Cardiac fibroblast (primary cell): ENCODE results near the gene SORT1.
A peak's percentile ranks its signal among the peaks of the same experiment; 100 is the strongest.

Experiments used
- DNase-seq, 2 donors: peaks; one replicate each; pipeline versions ENCODE4 v3.0.0 to v3.0.0-alpha.2; 2010; ENCODE audit warnings: low read depth in 2 of 2
- H3K4me3 ChIP-seq, 2 donors: replicated peaks in 1 of 2; 1 replicate in 1 of 2; 2 replicates in 1 of 2; pipeline ENCODE4 v1.5.1; 2011; ENCODE audit warnings: low read depth in 2 of 2, low read length in 2 of 2, mild to moderate bottlenecking in 2 of 2, moderate library complexity in 1 of 2
- TF ChIP-seq, protein P1 (sequence below): IDR thresholded peaks from one replicate; pipeline ENCODE4 v1.5.1; 2011; ENCODE audit warnings: low read depth, mild to moderate bottlenecking, low read length, inconsistent platforms

SORT1 gene

DNA sequence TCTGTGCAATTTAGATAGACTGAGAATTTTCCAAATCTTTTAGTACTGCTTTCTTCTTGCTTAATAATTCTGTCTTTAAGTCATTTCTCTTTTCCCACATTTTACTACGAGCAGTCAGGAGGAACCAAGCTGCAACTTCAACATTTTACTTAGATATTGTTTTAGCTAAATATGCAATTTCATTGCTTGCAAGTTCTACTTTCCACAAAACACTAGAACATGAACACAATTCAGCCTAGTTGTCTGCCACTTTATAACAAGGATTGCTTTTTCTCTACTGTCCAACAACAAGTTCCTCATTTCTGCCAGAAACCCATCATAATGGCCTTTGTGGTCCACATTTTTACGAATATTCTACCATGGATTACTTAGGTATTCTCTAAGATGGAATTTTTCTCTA, 36.6 kb downstream of the SORT1 start:
- H3K4me3 ChIP-seq: no peak overlapping the region
- DNase-seq: no peak
- TF ChIP-seq, protein P1, sequence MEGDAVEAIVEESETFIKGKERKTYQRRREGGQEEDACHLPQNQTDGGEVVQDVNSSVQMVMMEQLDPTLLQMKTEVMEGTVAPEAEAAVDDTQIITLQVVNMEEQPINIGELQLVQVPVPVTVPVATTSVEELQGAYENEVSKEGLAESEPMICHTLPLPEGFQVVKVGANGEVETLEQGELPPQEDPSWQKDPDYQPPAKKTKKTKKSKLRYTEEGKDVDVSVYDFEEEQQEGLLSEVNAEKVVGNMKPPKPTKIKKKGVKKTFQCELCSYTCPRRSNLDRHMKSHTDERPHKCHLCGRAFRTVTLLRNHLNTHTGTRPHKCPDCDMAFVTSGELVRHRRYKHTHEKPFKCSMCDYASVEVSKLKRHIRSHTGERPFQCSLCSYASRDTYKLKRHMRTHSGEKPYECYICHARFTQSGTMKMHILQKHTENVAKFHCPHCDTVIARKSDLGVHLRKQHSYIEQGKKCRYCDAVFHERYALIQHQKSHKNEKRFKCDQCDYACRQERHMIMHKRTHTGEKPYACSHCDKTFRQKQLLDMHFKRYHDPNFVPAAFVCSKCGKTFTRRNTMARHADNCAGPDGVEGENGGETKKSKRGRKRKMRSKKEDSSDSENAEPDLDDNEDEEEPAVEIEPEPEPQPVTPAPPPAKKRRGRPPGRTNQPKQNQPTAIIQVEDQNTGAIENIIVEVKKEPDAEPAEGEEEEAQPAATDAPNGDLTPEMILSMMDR: no peak

DNA sequence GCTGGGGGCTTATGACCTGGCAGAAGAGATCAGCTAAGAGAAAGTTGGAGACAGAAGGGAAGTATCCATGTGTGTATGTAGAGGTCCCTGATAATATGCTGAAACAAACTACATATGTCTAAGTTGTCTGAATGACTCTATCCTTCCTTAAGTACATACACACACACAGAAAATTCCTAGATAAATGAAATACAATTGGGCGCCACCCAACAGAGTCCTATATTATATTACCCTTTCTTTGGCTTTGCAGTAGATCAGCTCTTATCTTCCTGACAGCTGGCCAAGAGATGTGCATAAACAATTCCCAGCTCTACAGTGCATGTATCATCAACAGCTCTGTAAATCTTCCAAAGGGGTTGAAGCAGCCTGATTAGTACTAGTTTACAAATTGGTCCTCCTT, 40.1 kb downstream of the SORT1 start:
- TF ChIP-seq, protein P1: no peak
- DNase-seq: peak in 1 of 2 donors; percentile 42
- no peak overlapping the region for H3K4me3 ChIP-seq

DNA sequence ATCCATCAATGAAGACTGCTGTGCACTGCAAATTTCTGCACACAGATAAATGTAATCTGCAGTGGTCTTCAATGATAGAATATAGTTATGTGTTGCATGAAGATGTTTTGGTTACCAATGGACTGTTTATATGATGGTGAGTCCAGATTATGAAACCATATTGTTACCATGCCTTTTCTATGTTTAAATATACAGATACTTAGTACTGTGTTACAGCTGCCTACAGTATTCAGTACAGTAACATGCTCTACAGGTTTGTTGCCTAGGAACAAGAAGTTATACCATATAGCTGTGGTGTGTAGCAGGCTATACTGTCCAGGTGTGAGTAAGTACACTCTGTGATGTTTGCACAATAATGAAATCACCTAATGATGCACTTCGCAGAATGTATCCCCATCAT, 40.8 kb downstream of the SORT1 start:
- TF ChIP-seq, protein P1: no peak
- DNase-seq: no peak
- no peak overlapping the region for H3K4me3 ChIP-seq

DNA sequence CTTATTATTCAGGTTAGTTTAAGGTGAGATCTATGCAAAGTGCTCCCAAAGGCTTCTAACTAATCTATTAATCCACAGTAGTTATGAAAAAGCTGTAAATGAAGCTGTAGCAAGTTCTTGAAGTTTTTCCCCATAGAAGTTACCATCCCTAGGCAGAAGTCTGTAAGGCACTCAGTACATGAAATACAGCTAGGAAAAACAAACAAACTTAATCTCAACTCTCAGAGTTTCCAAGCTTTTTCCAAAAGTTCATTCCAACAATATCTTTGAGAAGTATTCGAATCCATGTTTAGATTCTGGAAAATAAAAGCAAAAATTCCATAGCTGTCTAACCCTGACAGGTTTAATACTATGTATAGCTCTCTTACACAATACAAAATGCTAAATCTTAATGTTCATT, 41.2 kb downstream of the SORT1 start:
- H3K4me3 ChIP-seq: no peak overlapping the region
- TF ChIP-seq, protein P1: no peak
- no peak for DNase-seq

DNA sequence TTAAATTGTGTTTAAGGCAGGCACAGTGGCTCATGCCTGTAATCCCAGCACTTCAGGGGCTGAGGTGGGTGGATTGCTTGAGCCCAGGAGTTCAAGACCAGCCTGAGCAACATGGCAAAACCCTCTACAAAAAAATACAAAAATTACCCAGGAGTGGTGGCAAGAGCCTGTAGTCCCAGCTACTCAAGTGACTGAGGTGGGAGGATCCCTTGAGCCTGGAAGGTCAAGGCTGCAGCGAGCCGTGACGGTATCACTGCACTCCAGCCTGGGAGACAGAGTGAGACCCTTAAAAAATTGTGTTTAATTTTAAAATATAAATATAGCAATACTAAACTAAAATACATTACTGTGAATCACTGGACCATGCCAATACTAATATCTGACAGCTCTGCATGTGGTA, 42.8 kb downstream of the SORT1 start:
- TF ChIP-seq, protein P1: no peak
- H3K4me3 ChIP-seq: no peak overlapping the region
- DNase-seq: no peak

DNA sequence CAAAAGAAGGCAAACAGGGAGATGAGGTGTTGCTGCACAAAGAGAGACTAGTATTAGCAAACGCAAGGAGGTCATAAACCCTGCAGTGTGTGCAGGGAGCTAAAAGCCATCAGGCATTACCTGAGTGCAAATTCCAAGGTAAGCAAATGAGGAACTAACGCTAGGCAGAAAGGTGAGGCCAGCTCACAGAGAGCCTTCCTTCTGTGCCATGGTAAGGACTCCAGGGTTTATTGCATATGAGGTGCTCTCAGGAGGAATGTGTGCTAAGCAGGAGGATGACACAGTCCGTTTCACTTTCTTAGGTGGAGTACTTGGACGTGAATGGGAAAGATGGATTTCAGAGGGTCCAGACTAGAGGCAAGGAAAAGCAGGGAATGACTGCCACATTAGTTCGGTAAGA, 46.3 kb downstream of the SORT1 start:
- TF ChIP-seq, protein P1: no peak
- DNase-seq: no peak
- H3K4me3 ChIP-seq: no peak overlapping the region

DNA sequence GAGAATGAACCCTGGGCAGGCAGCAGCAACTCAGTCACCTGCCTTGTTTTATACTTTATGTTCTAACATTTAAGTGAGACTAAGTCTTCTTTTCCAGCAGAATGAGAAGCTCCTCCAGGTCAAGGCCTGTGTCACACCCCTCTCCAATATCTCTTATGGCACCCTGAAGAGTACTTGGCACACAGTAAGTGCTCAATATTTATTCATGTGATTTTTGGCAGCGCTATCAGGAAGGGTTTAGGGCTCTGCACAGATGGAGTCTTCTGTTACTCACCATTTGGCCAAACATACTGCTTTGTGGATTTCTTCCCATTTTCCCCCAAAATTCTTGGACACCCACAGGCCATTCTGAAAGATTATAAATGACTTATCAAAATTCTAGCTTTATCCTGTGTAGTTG, 47.1 kb downstream of the SORT1 start:
- DNase-seq: no peak
- TF ChIP-seq, protein P1: no peak
- H3K4me3 ChIP-seq: no peak overlapping the region
